ENCODE measurements around the gene SUCLG1.

SUCLG1 gene

DNA sequence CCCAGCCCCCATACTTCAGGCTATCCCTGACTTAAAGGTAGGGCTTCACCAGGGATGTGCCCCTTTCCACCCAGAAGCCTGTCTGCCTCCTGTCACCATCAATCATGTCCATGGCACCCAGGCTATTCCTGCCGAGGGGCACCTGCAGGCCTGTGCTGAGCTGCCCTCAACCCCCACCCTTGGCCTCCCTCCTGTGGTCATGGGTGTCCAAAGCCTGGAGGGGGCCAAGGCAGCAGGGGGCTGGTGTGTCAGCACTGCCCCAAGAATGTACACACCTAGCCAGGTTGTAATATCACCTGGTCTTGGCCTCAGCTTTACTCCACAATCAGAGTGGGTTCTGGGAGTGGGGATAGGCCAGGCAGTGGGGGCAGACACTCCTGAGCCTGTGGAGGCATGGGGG lies 69.3 kb downstream of the SUCLG1 start:
- TF ChIP-seq, protein P1, sequence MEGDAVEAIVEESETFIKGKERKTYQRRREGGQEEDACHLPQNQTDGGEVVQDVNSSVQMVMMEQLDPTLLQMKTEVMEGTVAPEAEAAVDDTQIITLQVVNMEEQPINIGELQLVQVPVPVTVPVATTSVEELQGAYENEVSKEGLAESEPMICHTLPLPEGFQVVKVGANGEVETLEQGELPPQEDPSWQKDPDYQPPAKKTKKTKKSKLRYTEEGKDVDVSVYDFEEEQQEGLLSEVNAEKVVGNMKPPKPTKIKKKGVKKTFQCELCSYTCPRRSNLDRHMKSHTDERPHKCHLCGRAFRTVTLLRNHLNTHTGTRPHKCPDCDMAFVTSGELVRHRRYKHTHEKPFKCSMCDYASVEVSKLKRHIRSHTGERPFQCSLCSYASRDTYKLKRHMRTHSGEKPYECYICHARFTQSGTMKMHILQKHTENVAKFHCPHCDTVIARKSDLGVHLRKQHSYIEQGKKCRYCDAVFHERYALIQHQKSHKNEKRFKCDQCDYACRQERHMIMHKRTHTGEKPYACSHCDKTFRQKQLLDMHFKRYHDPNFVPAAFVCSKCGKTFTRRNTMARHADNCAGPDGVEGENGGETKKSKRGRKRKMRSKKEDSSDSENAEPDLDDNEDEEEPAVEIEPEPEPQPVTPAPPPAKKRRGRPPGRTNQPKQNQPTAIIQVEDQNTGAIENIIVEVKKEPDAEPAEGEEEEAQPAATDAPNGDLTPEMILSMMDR (IDR thresholded peaks at IDR 0.05; ENCODE audit: extremely low read depth, missing control alignments), result no peak

GRCh38 chr2:84388921-84389490 lies 70.1 kb downstream of the SUCLG1 start:
- TF ChIP-seq, protein P1 (IDR thresholded peaks at IDR 0.05; ENCODE audit: extremely low read depth, missing control alignments), result no peak
- DNase-seq (ENCODE audit: low spot score), result no peak

More for the DNA sequence above, 69.3 kb downstream of the SUCLG1 start:
- no peak for DNase-seq (ENCODE audit: low spot score)

DNA sequence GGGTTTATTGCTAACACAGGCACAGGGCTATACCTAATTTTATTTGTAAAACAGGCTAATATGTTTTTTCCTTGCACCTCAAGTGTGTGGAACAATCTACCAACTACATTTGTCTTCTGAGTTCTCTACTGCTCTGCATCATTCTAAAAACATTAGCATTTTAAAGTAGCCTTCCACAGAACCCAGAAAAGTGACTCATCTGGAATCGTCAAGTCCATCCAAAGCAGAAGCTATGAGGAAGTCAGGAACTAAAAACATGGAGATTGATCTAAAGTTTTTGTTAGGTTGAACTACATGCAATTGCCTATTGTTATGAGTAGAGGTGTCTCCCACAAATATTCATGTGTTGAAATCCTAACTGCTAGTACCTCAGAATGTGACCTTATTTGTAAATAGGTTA lies 70.9 kb downstream of the SUCLG1 start:
- no peak for DNase-seq (ENCODE audit: low spot score)
- TF ChIP-seq, protein P1 (IDR thresholded peaks at IDR 0.05; ENCODE audit: extremely low read depth, missing control alignments), result no peak

GRCh38 chr2:84386336-84387040 lies 72.6 kb downstream of the SUCLG1 start:
- no peak for DNase-seq (ENCODE audit: low spot score)
- TF ChIP-seq, protein P1 (IDR thresholded peaks at IDR 0.05; ENCODE audit: extremely low read depth, missing control alignments), result no peak

DNA sequence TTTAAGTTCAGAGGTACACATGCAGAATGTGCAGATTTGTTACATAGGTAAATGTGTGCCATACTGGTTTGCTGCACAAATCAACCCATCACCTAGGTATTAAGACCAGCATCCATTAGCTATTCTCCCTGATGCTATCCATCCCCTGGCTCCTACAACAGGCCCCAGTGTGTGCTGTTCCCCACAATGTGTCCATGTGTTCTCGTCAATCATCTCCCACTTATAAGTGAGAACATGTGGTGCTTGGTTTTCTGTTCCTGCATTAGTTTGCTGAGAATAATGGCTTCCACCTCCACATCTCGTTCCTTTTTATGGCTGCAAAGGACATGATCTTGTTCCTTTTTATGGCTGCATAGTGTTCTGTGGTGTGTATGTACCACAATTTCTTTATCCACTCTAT lies 75.8 kb downstream of the SUCLG1 start:
- TF ChIP-seq, protein P1 (IDR thresholded peaks at IDR 0.05; ENCODE audit: extremely low read depth, missing control alignments), result no peak
- DNase-seq (ENCODE audit: low spot score), result no peak

DNA sequence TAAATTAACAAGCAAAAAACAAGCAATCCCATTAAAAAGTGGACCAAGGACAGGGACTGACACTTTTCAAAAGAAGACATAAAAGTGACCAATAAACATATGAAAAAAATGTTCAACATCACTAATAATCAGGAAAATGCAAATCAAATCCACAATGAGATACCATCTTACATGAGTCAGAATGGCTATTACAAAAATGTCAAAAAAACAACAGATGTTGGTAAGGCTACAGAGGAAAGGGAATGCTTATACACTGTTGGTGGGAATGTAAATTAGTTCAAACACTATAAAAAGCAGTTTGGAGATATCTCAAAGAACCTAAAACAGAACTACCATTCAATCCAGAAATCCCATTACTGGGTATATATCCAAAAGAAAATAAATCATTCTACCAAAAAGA lies 78.2 kb downstream of the SUCLG1 start:
- DNase-seq (ENCODE audit: low spot score), result no peak
- TF ChIP-seq, protein P1 (IDR thresholded peaks at IDR 0.05; ENCODE audit: extremely low read depth, missing control alignments), result no peak

GRCh38 chr2:84378960-84379359 lies 80.1 kb downstream of the SUCLG1 start:
- DNase-seq (ENCODE audit: low spot score), result no peak
- TF ChIP-seq, protein P1 (IDR thresholded peaks at IDR 0.05; ENCODE audit: extremely low read depth, missing control alignments), result no peak
